Adipose tissue (tissue), 3 donors: ENCODE measurements around the gene TCF25. TPM values are rescaled to one million over a fixed set of nuclear protein-coding genes. Genes with fewer than 3 reads are reported as not detected.
"Not testable (repeated sequence)": the region's sequence is repeated elsewhere in the genome, so short reads cannot be mapped to it uniquely, and the experiment has no call there.

ENCODE experiments used
- H3K27ac ChIP-seq: one replicate; pipeline ENCODE4 v1.5.1; 2013; ENCODE audit warnings: low read depth, low read length
- WGBS, 3 donors: extraction: QIAGEN DNeasy Blood & Tissue Kit; methylation state at CpG; one replicate each; pipeline ENCODE4 v1.1.7; 2013; 5-methylcytosine and 5-hydroxymethylcytosine counted together
- polyA plus RNA-seq, 3 donors: library from polyadenylated mRNA; stranded (reverse); fragments of 200-250 nt; gene quantifications; one replicate each; pipeline ENCODE4 v1.2.3, GENCODE V29; 2013
- donor health status: healthy with polysubstance abuse.
- donor health status: Bipolar disorder and iron deficiency.
- donor health status: healthy.

TCF25 gene
- polyA plus RNA-seq, 3 donors: 88.9 to 122 (median 99.0) TPM

GRCh38 chr16:89922884-89923639 lies 49.7 kb downstream of the TCF25 start, which contains the start of gene TUBB3:
TSS of gene TUBB3 (plus strand) at chr16:89923342. CDS start at chr16:89923402, 60 bp downstream.
- 1% methylated on average over 50 to 82 of the region's 88 CpGs for WGBS, 3 donors
- H3K27ac ChIP-seq: peak within 1 kb of the TSS; percentile 4

DNA sequence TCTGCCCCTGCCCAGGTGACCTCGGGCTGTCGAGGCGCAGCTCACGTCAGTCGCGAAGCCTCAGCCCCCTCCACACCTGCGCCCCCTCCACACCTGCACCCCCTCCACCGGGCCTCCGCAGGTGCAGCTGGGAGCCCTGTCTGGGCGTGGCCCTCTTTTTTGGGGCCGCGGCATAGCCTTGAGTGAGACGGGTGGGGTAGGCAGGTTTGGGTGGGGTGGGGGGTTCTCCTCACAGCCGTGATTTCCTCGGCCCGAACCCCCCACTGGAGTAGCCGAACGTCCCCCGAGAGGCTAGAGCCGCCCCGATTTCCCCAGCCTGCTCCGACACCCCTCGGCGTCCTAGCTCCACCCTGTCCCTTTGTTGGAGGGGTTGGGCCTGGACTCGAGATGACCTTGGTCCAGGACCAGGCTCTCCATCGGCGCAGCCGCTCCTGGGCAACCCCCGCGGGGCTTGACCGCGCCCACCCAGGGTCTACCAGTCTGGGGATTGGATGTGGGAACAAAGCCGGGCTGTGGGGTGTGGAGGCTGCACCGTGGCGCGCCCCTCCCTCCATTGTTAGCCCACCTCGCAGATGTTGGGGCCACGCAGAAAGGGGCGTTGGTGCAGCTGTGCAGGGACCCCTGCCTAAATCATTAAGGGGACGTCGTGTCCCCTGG lies 50.4 kb downstream of the TCF25 start:
- no peak overlapping the region for H3K27ac ChIP-seq

DNA sequence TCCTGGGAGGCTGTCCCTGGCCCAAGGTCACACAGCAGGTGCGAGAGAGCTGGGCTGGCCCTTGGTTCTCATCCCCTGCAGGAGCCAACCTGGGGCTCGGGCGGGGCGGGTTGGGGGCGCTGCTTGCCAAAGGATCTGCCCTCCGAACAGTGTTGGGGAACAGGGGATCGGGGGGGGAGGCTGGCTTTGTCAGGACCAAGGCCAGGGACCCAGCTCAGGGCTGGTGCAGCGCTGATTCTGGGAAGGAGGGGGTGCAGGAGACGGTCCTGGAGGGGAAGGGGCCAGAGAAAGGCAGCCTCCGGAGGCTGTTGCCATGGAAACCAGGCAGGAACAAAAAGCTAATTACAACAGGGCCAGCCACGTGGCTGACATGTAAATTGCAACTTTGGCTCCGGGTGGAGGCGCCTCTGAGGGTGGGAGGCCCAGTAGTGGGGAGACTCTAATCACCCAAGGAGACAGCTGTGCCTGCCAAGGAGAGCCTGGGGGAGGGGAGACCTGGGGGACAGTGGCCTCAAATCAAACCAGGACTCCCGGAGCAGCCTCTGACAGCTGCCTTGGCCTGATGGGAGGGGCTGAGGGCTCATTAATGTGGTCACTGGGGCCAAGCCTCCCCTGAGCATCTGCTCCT lies 51.0 kb downstream of the TCF25 start:
- no peak overlapping the region for H3K27ac ChIP-seq
- WGBS, 3 donors: 5 to 7% (median 6%) methylated on average over 14 of the region's 14 CpGs

More for the DNA sequence above, 50.4 kb downstream of the TCF25 start:
- 2 to 5% (median 4%) methylated on average over 33 to 41 of the region's 41 CpGs for WGBS, 3 donors

GRCh38 chr16:89924925-89925307 lies 51.5 kb downstream of the TCF25 start:
- H3K27ac ChIP-seq: no peak overlapping the region
- WGBS, 3 donors: 13 to 29% (median 26%) methylated on average over 4 of the region's 4 CpGs

GRCh38 chr16:89925596-89926079 lies 52.2 kb downstream of the TCF25 start:
- WGBS, 3 donors: 1 to 2% (median 2%) methylated on average over 33 to 42 of the region's 42 CpGs
- no peak overlapping the region for H3K27ac ChIP-seq

DNA sequence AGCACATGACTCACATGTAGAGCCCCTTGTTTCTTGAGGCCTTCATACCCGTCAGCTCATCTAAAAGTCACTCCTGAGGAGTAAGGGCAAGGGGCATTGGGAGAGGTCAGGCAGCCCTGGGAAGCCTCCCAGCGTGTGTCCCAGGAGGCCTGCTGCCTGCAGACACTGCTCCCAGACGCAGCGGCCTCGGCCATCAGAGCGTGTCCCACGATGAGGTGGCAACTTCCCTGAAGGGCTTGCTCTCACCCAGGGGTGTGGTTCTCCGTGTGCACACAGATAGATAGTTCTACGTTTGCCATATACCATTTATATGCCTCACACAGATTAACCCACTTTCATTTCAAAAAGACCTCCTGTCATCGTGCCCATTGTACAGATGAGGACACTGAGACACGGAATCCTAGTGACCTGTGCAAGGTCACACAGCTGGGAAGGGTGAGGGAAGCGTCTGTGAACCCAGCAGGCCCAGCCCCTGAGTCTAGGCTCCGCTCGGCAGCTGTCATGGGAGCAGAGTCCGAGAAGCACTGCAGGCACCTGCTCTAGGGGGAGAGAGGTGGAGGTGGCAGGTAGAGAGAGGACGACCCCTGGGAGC lies 58.0 kb downstream of the TCF25 start:
- no peak overlapping the region for H3K27ac ChIP-seq
- 77 to 83% (median 80%) methylated on average over 16 of the region's 16 CpGs for WGBS, 3 donors

GRCh38 chr16:89931964-89932363 lies 58.6 kb downstream of the TCF25 start:
- WGBS, 3 donors: 88 to 93% (median 93%) methylated on average over 6 of the region's 6 CpGs

GRCh38 chr16:89934019-89934418 lies 60.6 kb downstream of the TCF25 start:
- H3K27ac ChIP-seq: not testable (repeated sequence)
- 95 to 98% (median 97%) methylated on average over 17 to 27 of the region's 29 CpGs for WGBS, 3 donors

More at GRCh38 chr16:89931964-89932363, 58.6 kb downstream of the TCF25 start:
- H3K27ac ChIP-seq: no peak overlapping the region

DNA sequence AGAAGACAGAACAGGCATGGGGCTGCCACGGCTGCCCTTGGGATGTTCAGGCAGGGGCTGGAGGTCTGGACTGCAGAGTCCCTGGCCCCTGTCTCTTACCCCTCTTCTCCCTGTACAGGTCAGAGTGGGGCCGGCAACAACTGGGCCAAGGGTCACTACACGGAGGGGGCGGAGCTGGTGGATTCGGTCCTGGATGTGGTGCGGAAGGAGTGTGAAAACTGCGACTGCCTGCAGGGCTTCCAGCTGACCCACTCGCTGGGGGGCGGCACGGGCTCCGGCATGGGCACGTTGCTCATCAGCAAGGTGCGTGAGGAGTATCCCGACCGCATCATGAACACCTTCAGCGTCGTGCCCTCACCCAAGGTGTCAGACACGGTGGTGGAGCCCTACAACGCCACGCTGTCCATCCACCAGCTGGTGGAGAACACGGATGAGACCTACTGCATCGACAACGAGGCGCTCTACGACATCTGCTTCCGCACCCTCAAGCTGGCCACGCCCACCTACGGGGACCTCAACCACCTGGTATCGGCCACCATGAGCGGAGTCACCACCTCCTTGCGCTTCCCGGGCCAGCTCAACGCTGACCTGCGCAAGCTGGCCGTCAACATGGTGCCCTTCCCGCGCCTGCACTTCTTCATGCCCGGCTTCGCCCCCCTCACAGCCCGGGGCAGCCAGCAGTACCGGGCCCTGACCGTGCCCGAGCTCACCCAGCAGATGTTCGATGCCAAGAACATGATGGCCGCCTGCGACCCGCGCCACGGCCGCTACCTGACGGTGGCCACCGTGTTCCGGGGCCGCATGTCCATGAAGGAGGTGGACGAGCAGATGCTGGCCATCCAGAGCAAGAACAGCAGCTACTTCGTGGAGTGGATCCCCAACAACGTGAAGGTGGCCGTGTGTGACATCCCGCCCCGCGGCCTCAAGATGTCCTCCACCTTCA lies 61.5 kb downstream of the TCF25 start:
- WGBS, 3 donors: 94 to 96% (median 95%) methylated on average over 59 to 61 of the region's 61 CpGs
- no peak overlapping the region for H3K27ac ChIP-seq

GRCh38 chr16:89935620-89936019 lies 62.2 kb downstream of the TCF25 start:
- 90 to 93% (median 91%) methylated on average over 22 to 27 of the region's 27 CpGs for WGBS, 3 donors
- H3K27ac ChIP-seq: not testable (repeated sequence)

DNA sequence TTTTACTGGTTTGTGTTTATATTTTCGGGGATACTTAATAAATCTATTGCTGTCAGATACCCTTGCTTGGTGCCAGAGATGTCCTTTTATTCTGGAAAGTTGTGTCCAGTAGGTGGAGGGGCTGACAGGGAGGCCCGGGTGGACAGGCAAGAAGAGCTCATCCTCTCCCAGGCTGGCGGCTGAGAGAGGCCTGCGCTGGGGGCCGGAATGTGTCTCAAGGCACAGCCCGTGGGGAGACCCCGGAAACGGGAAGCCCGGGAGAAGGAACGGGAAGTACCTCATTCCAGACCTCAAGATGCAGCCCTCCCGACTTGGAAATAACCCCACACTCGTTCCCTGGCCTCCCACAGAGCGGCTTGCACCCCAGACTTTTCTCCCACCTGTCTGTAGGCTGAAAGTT lies 62.6 kb downstream of the TCF25 start:
- no peak overlapping the region for H3K27ac ChIP-seq
- 71 to 78% (median 73%) methylated on average over 13 of the region's 13 CpGs for WGBS, 3 donors

DNA sequence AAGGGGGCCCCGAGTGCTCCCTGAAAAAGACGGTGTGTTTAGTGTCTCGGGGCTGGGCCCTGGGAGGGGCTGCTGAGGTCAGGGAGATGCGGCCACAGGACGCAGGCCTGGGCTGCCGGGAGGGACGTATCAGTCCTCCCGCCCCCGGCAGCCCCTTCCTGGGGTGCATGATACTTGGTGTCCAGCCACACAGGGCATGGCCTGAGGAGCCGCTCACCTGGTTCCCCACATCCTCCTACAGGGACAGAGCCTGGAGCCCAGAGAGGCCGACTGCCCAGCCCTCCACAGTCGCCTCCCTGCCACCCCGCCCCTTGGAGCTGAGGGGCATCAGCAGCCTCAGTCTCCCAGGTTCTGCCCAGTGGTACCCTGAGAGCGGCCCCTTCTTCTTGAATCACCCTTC lies 63.1 kb downstream of the TCF25 start:
- H3K27ac ChIP-seq: no peak overlapping the region
- 83 to 91% (median 91%) methylated on average over 13 to 14 of the region's 14 CpGs for WGBS, 3 donors

DNA sequence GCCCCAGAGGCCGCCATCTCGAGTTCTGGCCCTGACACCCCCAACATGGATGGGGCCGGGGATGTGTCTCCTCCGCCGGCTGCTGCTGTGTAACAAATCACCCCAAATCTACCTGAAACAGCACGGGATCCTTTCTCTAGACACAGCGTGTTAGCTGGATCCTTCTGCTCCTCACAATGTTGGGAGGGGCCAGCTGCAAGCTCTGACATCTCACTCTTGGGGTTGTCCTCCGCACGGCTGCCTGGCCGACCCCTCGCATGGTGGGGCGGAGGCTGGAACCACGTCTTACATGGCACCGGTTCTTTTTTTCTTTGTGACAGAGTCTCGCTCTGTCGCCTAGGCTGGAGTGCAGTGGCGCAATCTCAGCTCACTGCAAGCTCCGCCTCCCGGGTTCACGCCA lies 63.6 kb downstream of the TCF25 start:
- H3K27ac ChIP-seq: no peak overlapping the region
- WGBS, 3 donors: 87 to 93% (median 93%) methylated on average over 20 of the region's 20 CpGs

GRCh38 chr16:89938175-89938885 lies 64.9 kb downstream of the TCF25 start:
- WGBS, 3 donors: 78 to 86% (median 79%) methylated on average over 21 of the region's 21 CpGs
- H3K27ac ChIP-seq: no peak overlapping the region

- no peak overlapping the region for H3K27ac ChIP-seq
- WGBS, 3 donors: 70 to 77% (median 72%) methylated on average over 5 of the region's 5 CpGs
These were observed 71.4 kb downstream of the TCF25 start for GRCh38 chr16:89944773-89945172.

DNA sequence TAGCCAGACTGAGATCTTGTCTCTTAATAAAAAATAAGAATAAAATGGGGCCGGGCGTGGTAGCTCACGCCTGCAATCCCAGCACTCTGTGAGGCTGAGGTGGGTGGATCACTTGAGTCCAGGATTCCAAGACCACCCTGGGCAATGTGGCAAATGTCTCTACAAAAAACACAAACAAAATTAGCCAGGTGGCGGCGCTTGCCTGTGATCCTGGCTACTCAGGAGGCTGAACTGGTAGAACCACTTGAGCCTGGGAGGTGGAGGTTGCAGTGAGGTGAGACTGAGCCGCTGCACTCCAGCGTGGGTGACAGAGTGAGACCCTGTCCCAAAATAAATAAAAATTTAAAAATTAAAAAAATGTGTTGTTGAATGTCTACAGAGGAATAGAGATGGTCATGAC lies 72.3 kb downstream of the TCF25 start:
- no peak overlapping the region for H3K27ac ChIP-seq
- WGBS, 3 donors: 47 to 71% (median 69%) methylated on average over 7 of the region's 7 CpGs

- whole genome bisulfite sequencing, 3 donors: 70 to 89% (median 74%) methylated on average over 5 of the region's 5 CpGs
These were observed 73.1 kb downstream of the TCF25 start for GRCh38 chr16:89946515-89946914.

More at GRCh38 chr16:89946515-89946914, 73.1 kb downstream of the TCF25 start:
- H3K27ac ChIP-seq: no peak overlapping the region
